Keratinocyte (primary cell): Measurements from ENCODE around the gene CDADC1. TPM values are rescaled to one million over a fixed set of nuclear protein-coding genes. Genes with fewer than 3 reads are reported as not detected.
"Not testable (repeated sequence)": the region's sequence is repeated elsewhere in the genome, so short reads cannot be mapped to it uniquely, and the experiment has no call there.

ENCODE experiments used
- DNase-seq: peaks from one replicate; pipeline ENCODE4 v3.0.0-alpha.2; 2011; ENCODE audit warnings: low read depth, missing footprints, low spot score
- FAIRE-seq: peaks from 2 replicates; lab custom pipeline; 2011; peaks lifted over from hg19 to GRCh38; lab: Jason Lieb, UNC
- H2AFZ ChIP-seq: 2 replicates; pipeline ENCODE4 v1.6.0; 2012; ENCODE audit warnings: low read length, control low read depth, inconsistent platforms; ENCODE audit not compliant: control insufficient read depth
- H3K27ac ChIP-seq: 2 replicates; pipeline ENCODE4 v1.5.1; 2011; ENCODE audit warnings: low read length; ENCODE audit not compliant: control insufficient read depth, insufficient read depth
- H3K27me3 ChIP-seq: 3 replicates; pipeline ENCODE4 v1.6.0; 2011; ENCODE audit warnings: low read length; ENCODE audit not compliant: control insufficient read depth, insufficient read depth; ENCODE audit errors: extremely low read depth
- H3K36me3 ChIP-seq, 2 experiments: 2 replicates in 1 of 2; 3 replicates in 1 of 2; pipeline ENCODE4 v1.5.1; 2011; ENCODE audit warnings: low read length in 2 of 2, mild to moderate bottlenecking in 1 of 2; ENCODE audit not compliant: control insufficient read depth in 2 of 2, insufficient read depth in 2 of 2; ENCODE audit errors: extremely low read depth in 1 of 2
- H3K4me1 ChIP-seq: 3 replicates; pipeline ENCODE4 v1.5.1; 2011; ENCODE audit warnings: low read length; ENCODE audit not compliant: control insufficient read depth, insufficient read depth; ENCODE audit errors: extremely low read depth
- H3K4me2 ChIP-seq: 3 replicates; pipeline ENCODE4 v1.6.0; 2011; ENCODE audit warnings: low read depth, low read length; ENCODE audit not compliant: control insufficient read depth, insufficient read depth; ENCODE audit errors: extremely low read depth
- H3K4me3 ChIP-seq, 3 experiments: fragments of 200-600 bp in 1 of 3; sonication (generic) in 1 of 3; 2 replicates in 2 of 3; 3 replicates in 1 of 3; pipeline ENCODE4 v1.5.1; 2011 to 2016; ENCODE audit warnings: low read length in 3 of 3, mild to moderate bottlenecking in 3 of 3, control low read depth in 2 of 3, inconsistent platforms in 1 of 3, low read depth in 1 of 3, mixed read lengths in 1 of 3, mixed run types in 1 of 3, moderate library complexity in 1 of 3; ENCODE audit not compliant: control insufficient read depth in 2 of 3, insufficient read depth in 2 of 3; ENCODE audit errors: extremely low read depth in 1 of 3
- H3K79me2 ChIP-seq: 2 replicates; pipeline ENCODE4 v1.6.0; 2012; ENCODE audit warnings: low read length; ENCODE audit not compliant: control insufficient read depth, insufficient read depth
- H3K9ac ChIP-seq: 3 replicates; pipeline ENCODE4 v1.6.0; 2011; ENCODE audit warnings: low read length; ENCODE audit not compliant: control insufficient read depth, insufficient read depth; ENCODE audit errors: extremely low read depth
- H3K9me1 ChIP-seq: 3 replicates; pipeline ENCODE4 v1.6.0; 2011; ENCODE audit warnings: low read length; ENCODE audit not compliant: control insufficient read depth, insufficient read depth; ENCODE audit errors: extremely low read depth
- H3K9me3 ChIP-seq: 2 replicates; pipeline ENCODE4 v1.5.1; 2012; ENCODE audit warnings: low read depth, low read length; ENCODE audit not compliant: control insufficient read depth
- H4K20me1 ChIP-seq: 3 replicates; pipeline ENCODE4 v1.6.0; 2011; ENCODE audit warnings: low read length; ENCODE audit not compliant: control insufficient read depth, insufficient read depth; ENCODE audit errors: extremely low read depth
- EZH2 ChIP-seq: IDR thresholded peaks from one replicate; pipeline ENCODE4 v1.6.1; 2012; ENCODE audit warnings: inconsistent platforms, mild to moderate bottlenecking, low read length, moderate library complexity
- dilution Hi-C: fragments of 300-500 bp; cut with MboI; formaldehyde crosslinking; loops from one replicate; pipeline ENCODE4 v1.7.0; 2020; ENCODE audit warnings: low sequenced_read_pairs; ENCODE audit not compliant: extremely low pct_ligation_motif_present
- polyA plus RNA-seq, 5 experiments: library from polyadenylated mRNA; depleted of rRNA in 3 of 5; stranded (reverse) in 3 of 5; stranded (forward) in 1 of 5; unstranded in 1 of 5; fragments of >200 nt; gene quantifications; 1 replicate in 1 of 5; 2 replicates in 3 of 5; 3 replicates in 1 of 5; pipeline versions ENCODE4 v1.2.1 to v1.2.3, GENCODE V29; 2011 to 2012; ENCODE audit warnings: missing spikeins in 2 of 5, low read depth in 1 of 5, low replicate concordance in 1 of 5
- TF ChIP-seq, protein P1 (sequence below), 3 experiments: IDR thresholded peaks in 1 of 3; conservative IDR thresholded peaks in 1 of 3; optimal IDR thresholded peaks in 1 of 3; 2 replicates in 2 of 3; 3 replicates in 1 of 3; pipeline versions ENCODE3 to v1.5.1; 2011; ENCODE audit warnings: low read length in 3 of 3, mild to moderate bottlenecking in 3 of 3, moderate library complexity in 2 of 3, control low read depth in 1 of 3, inconsistent platforms in 1 of 3; ENCODE audit not compliant: insufficient read depth in 2 of 3; ENCODE audit errors: extremely low read depth in 1 of 3

The CDADC1 gene
- polyA plus RNA-seq, 1 donor (not counting 4 experiments of a cell fraction or from before 2014, with no cell fraction given): 3.8 TPM

DNA sequence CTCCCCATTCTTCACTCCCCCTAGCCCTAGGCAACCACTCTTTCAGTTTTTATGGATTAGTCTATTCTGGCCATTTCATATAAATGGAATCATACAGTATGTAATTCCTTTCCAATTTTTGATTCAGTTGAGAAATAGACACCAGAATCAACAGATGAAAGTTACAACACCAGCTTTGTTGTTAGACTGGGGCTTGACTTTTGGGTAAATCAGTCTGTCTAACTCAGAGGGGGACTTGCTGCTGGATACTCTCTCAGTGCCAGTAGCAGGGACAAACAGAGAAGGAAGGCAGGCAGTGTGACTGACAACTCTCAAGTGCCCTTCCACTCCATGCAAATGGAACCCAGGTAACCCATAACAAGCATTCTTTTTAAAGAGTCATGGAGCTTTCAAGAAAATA, 40.7 kb downstream of the CDADC1 start:
- TF ChIP-seq, protein P1, sequence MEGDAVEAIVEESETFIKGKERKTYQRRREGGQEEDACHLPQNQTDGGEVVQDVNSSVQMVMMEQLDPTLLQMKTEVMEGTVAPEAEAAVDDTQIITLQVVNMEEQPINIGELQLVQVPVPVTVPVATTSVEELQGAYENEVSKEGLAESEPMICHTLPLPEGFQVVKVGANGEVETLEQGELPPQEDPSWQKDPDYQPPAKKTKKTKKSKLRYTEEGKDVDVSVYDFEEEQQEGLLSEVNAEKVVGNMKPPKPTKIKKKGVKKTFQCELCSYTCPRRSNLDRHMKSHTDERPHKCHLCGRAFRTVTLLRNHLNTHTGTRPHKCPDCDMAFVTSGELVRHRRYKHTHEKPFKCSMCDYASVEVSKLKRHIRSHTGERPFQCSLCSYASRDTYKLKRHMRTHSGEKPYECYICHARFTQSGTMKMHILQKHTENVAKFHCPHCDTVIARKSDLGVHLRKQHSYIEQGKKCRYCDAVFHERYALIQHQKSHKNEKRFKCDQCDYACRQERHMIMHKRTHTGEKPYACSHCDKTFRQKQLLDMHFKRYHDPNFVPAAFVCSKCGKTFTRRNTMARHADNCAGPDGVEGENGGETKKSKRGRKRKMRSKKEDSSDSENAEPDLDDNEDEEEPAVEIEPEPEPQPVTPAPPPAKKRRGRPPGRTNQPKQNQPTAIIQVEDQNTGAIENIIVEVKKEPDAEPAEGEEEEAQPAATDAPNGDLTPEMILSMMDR (optimal IDR thresholded peaks at IDR 0.05 in 1 of 3, IDR thresholded peaks at IDR 0.05 in 1 of 3, conservative IDR thresholded peaks at IDR 0.05 in 1 of 3; ENCODE audit: extremely low read depth in 1 of 3, insufficient read depth in 2 of 3, low read length in 3 of 3): no peak
- TF ChIP-seq EZH2: no peak
- Histone ChIP-seq H3K27ac (no peak overlapping the region), H3K9ac (no peak overlapping the region), H3K9me3 (no peaks in the 10 kb centered on the region), H3K4me2 (no peak overlapping the region), H3K4me3 (no peak overlapping the region), H3K79me2 (no peaks in the 10 kb centered on the region), H3K36me3 (no peaks in the 10 kb centered on the region), H2AFZ (no peak overlapping the region), H3K9me1 (no peaks in the 10 kb centered on the region), H3K27me3 (no peaks in the 10 kb centered on the region), H4K20me1 (no peaks in the 10 kb centered on the region), H3K4me1 (no peaks in the 10 kb centered on the region)
- dilution Hi-C loops: no loop called here
- no peak for DNase-seq
- FAIRE-seq: no peak

DNA sequence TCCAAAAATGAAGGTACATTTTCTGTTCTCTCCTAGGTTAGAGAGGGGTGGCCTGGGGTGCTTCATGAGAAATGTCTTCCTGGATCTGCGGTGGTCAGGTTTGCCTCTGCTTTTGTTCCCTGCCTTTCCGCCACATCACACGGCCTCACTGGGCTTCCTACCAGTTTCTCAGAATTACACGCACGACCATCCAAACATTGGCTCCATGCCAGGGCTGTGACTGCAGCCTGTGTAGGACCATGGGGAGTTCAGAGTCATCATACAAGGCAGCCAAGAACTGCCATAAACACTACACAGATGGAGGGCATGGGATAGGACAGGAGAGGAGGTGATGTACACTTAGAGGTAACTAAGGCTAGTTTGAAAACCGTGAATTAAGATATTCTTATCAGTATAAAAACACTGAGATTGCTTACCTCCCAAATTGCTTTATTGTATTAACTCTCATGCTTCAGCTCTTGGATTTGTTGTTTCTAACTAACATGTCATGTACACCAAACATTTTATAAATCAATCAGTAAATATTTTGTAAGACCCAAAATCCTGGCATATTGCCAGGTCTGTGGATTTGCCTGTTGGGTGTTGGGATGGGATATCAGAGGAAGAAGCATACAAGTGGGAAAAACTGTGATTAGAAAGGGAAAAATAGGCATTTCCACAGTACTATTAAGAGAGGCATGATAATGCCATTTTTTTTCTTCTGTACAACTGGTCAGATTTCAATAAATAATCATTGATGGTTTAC, 45.2 kb downstream of the CDADC1 start:
- Histone ChIP-seq H4K20me1 (no peaks in the 10 kb centered on the region), H3K79me2 (no peaks in the 10 kb centered on the region), H3K9me3 (no peaks in the 10 kb centered on the region), H3K9me1 (no peaks in the 10 kb centered on the region), H3K4me2 (no peak overlapping the region), H3K27me3 (no peaks in the 10 kb centered on the region), H3K4me3 (no peak overlapping the region), H2AFZ (no peak overlapping the region), H3K9ac (no peak overlapping the region), H3K4me1 (no peaks in the 10 kb centered on the region), H3K36me3 (no peaks in the 10 kb centered on the region), H3K27ac (no peak overlapping the region)
- dilution Hi-C loops: no loop called here
- no peak for TF ChIP-seq EZH2
- TF ChIP-seq, protein P1 (optimal IDR thresholded peaks at IDR 0.05 in 1 of 3, IDR thresholded peaks at IDR 0.05 in 1 of 3, conservative IDR thresholded peaks at IDR 0.05 in 1 of 3; ENCODE audit: extremely low read depth in 1 of 3, insufficient read depth in 2 of 3, low read length in 3 of 3): no peak
- FAIRE-seq: no peak
- no peak for DNase-seq

DNA sequence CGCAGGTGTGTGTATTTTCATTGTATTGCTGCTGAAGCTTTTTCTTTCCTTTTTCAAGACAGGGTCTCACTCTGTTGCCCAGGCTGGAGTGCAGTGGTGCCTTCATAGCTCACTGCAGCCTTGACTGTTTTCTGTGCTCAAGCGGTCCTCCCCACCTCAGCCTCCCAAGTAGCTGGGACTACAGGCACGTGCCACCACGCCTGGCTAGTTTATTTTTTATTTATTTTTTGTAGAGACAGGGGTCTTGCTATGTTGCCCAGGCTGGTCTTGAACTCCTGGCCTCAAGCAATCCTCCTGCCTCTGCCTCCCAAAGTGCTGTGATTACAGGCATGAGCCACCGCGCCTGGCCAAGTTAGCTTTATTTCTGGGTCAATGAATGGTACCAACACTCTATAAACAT, 47.0 kb downstream of the CDADC1 start:
- H3K9me3 ChIP-seq, H4K20me1 ChIP-seq, DNase-seq, H3K9me1 ChIP-seq, H3K9ac ChIP-seq, H3K79me2 ChIP-seq, H2AFZ ChIP-seq, dilution Hi-C loops, H3K27me3 ChIP-seq, H3K27ac ChIP-seq, FAIRE-seq, H3K4me2 ChIP-seq, H3K4me3 ChIP-seq, H3K36me3 ChIP-seq, H3K4me1 ChIP-seq: not testable (repeated sequence)
